ENCODE data around the gene CUL1.

Gene CUL1

DNA sequence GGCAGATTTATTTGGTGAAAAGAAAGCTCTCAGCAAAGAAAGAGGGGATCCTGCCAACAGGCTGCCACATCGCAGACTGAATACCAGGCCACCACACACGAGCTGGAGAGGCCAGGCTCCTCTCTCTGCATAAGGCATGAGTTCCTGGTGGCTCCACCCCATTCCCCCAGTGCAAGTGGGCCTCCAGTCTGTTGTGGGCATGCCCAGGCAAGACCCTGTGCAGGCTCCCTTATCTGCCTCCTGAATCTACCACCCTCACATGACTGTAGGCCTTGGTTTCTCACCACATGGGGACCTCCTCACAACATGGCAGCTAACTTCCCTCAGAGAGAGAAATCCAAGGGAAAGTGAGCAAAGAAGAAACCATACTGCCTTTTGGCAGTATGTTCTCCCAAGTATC is 26.7 kb upstream of the CUL1 start:
- Histone ChIP-seq H3K27me3 (ENCODE audit: insufficient read depth, low read length) (peaks cover 21% of the 10 kb centered on the region), H3K4me1 (ENCODE audit: control insufficient read depth, insufficient read depth, low read length, unreplicated experiment) (no peaks in the 10 kb centered on the region), H3K79me2 (ENCODE audit: control insufficient read depth, insufficient read depth, low read length, unreplicated experiment) (no peaks in the 10 kb centered on the region), H2AFZ (ENCODE audit: low read length, unreplicated experiment) (no peak overlapping the region), H3K36me3 (ENCODE audit: insufficient read depth, low read length) (no peaks in the 10 kb centered on the region), H3K27ac (ENCODE audit: low read depth, low read length) (no peak overlapping the region), H3K4me3 (ENCODE audit: low read depth, low read length) (no peak overlapping the region)

DNA sequence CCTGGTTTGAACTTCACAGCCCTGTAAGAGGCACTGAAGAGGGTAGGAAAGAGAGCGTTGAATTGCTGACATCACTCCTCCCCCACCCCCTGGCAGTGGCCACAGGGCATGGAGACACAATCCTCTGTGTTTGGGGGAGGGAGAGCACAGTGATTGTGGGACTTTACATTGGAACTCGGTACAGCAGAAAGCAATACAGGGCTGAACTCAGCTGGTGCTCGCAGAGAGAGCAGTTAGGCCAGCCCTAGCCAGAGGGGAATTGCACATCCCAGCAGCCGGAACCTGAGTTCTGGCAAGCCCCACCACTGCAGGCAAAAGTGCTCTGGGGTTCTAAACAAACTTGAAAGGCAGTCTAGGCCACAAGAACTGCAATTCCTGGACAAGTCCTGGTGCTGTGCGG is 24.0 kb upstream of the CUL1 start:
- Histone ChIP-seq H3K79me2 (ENCODE audit: control insufficient read depth, insufficient read depth, low read length, unreplicated experiment) (no peaks in the 10 kb centered on the region), H3K27me3 (ENCODE audit: insufficient read depth, low read length) (peaks cover 38% of the 10 kb centered on the region), H3K27ac (ENCODE audit: low read depth, low read length) (no peak overlapping the region), H2AFZ (ENCODE audit: low read length, unreplicated experiment) (no peak overlapping the region), H3K36me3 (ENCODE audit: insufficient read depth, low read length) (no peaks in the 10 kb centered on the region), H3K4me1 (ENCODE audit: control insufficient read depth, insufficient read depth, low read length, unreplicated experiment) (no peaks in the 10 kb centered on the region), H3K4me3 (ENCODE audit: low read depth, low read length) (no peak overlapping the region)

DNA sequence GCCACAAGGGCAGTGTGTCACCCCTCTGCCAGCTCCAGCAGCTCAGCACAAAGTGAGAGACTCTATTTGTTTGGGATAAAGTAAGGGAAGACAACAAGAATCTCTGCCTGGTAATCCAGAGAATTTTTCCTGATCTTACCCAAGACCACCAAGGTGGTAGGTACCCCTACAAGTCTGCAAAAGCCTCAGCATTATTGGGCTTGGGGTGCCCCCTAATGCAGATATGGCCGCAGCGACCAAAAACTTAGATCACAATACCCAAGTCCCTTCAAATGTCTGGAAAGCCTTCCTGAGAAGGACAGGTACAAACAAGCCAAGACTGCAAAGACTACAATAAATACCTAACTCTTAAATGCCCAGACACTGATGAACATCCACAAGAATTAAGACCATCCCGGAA is 22.4 kb upstream of the CUL1 start:
- Histone ChIP-seq H3K4me3 (ENCODE audit: low read depth, low read length) (no peak overlapping the region), H3K36me3 (ENCODE audit: insufficient read depth, low read length) (no peaks in the 10 kb centered on the region), H3K79me2 (ENCODE audit: control insufficient read depth, insufficient read depth, low read length, unreplicated experiment) (no peaks in the 10 kb centered on the region), H3K27me3 (ENCODE audit: insufficient read depth, low read length) (peaks cover 46% of the 10 kb centered on the region), H3K27ac (ENCODE audit: low read depth, low read length) (no peak overlapping the region), H2AFZ (ENCODE audit: low read length, unreplicated experiment) (no peak overlapping the region), H3K4me1 (ENCODE audit: control insufficient read depth, insufficient read depth, low read length, unreplicated experiment) (no peaks in the 10 kb centered on the region)

DNA sequence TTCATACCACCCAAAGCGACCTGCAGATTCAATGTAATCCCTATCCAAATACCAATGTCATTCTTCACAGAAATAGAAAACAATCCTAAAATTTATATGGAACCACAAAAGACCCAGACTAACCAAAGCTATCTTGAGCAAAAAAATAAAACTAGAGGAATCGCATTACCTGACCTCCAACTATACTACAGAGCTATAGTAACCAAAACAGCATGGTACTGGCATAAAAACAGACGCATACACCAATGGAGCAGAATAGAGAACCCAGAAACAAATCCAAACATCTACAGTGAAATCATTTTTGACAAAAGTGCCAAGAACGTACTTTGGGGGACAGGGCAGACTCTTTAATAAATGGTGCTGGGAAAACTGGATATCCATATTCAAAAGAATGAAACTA is 16.9 kb upstream of the CUL1 start:
- H3K4me1 ChIP-seq (ENCODE audit: control insufficient read depth, insufficient read depth, low read length, unreplicated experiment), result no peaks in the 10 kb centered on the region
- H3K79me2 ChIP-seq (ENCODE audit: control insufficient read depth, insufficient read depth, low read length, unreplicated experiment), result no peaks in the 10 kb centered on the region
- H3K27me3 ChIP-seq (ENCODE audit: insufficient read depth, low read length), result peaks cover 25% of the 10 kb centered on the region
- no peak overlapping the region for H3K27ac ChIP-seq (ENCODE audit: low read depth, low read length)
- no peak overlapping the region for H2AFZ ChIP-seq (ENCODE audit: low read length, unreplicated experiment)
- H3K36me3 ChIP-seq (ENCODE audit: insufficient read depth, low read length), result no peaks in the 10 kb centered on the region
- no peak overlapping the region for H3K4me3 ChIP-seq (ENCODE audit: low read depth, low read length)

DNA sequence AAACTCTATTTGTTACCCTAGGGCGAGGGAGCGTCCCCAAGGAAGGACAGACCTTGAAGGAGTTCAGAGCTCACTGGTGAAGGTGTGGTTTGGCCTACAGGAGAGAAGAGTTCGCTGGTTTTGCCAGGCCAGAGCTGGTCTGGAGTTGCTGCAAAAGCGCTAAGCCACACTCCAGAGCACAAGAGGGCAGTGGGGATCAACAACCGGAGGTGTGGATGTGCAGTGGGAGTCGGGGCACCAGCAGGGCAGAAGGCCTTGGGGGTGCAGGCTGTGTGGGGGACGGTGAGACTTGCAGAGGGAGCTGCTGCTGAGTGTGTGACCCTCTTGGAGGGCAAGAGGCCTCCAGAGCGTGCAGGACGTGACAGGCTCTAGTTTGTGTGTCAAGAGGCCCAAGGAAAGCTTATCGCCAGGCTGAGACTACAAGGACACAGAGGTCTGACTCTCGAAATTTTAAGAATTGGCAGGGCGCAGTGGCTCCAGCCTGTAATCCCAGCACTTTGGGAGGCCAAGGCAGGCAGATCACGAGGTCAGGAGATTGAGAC is 14.3 kb upstream of the CUL1 start:
- Histone ChIP-seq H3K27ac (ENCODE audit: low read depth, low read length) (no peak overlapping the region), H3K36me3 (ENCODE audit: insufficient read depth, low read length) (no peaks in the 10 kb centered on the region), H3K79me2 (ENCODE audit: control insufficient read depth, insufficient read depth, low read length, unreplicated experiment) (no peaks in the 10 kb centered on the region), H3K4me3 (ENCODE audit: low read depth, low read length) (no peak overlapping the region), H3K4me1 (ENCODE audit: control insufficient read depth, insufficient read depth, low read length, unreplicated experiment) (no peaks in the 10 kb centered on the region), H3K27me3 (ENCODE audit: insufficient read depth, low read length) (peaks cover 11% of the 10 kb centered on the region; the same call in 1 of the 2 replicates), H2AFZ (ENCODE audit: low read length, unreplicated experiment) (no peak overlapping the region)

DNA sequence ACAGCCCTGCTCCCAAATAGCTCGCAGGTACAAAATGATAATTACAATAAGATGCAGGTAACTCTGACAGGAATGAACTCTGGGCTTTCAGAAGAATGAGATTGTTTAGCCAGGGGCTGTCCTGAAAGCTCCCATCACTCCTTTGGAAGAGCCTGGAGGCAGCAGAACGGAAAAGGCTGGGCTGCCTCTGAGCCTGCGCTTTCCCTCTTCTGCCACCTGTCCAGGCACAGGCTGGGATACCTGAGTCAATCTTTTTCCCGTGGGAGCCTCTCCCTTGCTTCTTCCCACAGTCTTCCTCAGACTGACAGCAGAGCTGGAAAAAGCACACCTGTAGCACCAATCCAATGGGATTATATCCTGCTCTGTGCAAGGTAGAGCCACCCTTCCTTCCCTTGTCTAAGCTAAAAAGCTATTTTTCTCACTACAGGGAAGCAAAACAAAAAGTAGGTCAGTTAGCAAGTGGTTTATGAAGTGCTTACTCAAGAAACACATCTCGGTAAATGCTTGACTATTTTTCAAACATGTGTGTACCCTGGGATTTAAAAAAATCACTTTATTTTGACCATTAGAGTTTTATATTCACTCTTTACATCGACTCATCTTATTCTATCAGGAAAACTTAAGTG is 12.3 kb upstream of the CUL1 start:
- Histone ChIP-seq H3K27me3 (ENCODE audit: insufficient read depth, low read length) (no peaks in the 10 kb centered on the region), H3K79me2 (ENCODE audit: control insufficient read depth, insufficient read depth, low read length, unreplicated experiment) (no peaks in the 10 kb centered on the region), H3K36me3 (ENCODE audit: insufficient read depth, low read length) (no peaks in the 10 kb centered on the region), H2AFZ (ENCODE audit: low read length, unreplicated experiment) (no peak overlapping the region), H3K27ac (ENCODE audit: low read depth, low read length) (no peak overlapping the region), H3K4me1 (ENCODE audit: control insufficient read depth, insufficient read depth, low read length, unreplicated experiment) (no peaks in the 10 kb centered on the region), H3K4me3 (ENCODE audit: low read depth, low read length) (no peak overlapping the region)

DNA sequence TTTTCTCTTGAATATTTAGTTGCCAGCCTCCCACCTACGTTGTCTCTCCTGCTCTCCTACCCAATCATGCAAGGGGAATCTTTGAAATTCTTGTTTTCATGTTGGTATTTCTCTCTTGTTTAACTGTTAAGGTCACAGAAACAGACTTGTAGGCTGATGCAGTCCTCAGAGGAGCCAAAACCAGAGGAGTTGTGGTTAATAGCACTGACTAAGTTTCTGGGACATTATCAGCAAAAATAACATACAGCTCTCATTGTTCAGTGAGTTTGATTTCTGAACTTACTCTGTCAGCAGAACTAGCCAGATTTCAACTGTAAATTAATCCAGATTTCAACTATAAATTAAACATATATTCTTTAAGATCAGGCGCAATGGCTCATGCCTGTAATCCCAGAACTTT is 11.1 kb upstream of the CUL1 start:
- Histone ChIP-seq H3K4me1 (ENCODE audit: control insufficient read depth, insufficient read depth, low read length, unreplicated experiment) (no peaks in the 10 kb centered on the region), H3K36me3 (ENCODE audit: insufficient read depth, low read length) (no peaks in the 10 kb centered on the region), H3K4me3 (ENCODE audit: low read depth, low read length) (no peak overlapping the region), H2AFZ (ENCODE audit: low read length, unreplicated experiment) (no peak overlapping the region), H3K79me2 (ENCODE audit: control insufficient read depth, insufficient read depth, low read length, unreplicated experiment) (no peaks in the 10 kb centered on the region), H3K27me3 (ENCODE audit: insufficient read depth, low read length) (no peaks in the 10 kb centered on the region), H3K27ac (ENCODE audit: low read depth, low read length) (no peak overlapping the region)

DNA sequence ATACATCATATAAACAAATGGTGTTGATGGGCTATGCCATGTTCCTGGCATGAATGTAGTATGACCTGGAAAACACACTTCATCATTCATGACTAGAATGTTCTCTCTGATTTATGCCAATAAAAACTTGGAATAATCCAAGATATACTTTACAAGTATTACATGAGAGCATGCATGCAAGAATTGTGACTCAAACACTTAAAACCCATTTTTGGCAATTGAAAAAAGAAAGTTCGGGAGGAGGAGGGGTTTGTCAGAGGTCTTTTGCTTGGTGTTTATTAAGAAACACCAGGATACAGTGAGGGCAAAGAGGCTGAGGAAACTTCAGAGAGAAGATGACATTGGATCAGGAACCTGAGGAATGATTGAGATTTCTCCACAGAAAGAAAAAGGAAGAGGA is 10.2 kb upstream of the CUL1 start:
- Histone ChIP-seq H3K4me1 (ENCODE audit: control insufficient read depth, insufficient read depth, low read length, unreplicated experiment) (no peaks in the 10 kb centered on the region), H2AFZ (ENCODE audit: low read length, unreplicated experiment) (no peak overlapping the region), H3K79me2 (ENCODE audit: control insufficient read depth, insufficient read depth, low read length, unreplicated experiment) (no peaks in the 10 kb centered on the region), H3K4me3 (ENCODE audit: low read depth, low read length) (no peak overlapping the region), H3K27me3 (ENCODE audit: insufficient read depth, low read length) (no peaks in the 10 kb centered on the region), H3K27ac (ENCODE audit: low read depth, low read length) (no peak overlapping the region), H3K36me3 (ENCODE audit: insufficient read depth, low read length) (no peaks in the 10 kb centered on the region)

DNA sequence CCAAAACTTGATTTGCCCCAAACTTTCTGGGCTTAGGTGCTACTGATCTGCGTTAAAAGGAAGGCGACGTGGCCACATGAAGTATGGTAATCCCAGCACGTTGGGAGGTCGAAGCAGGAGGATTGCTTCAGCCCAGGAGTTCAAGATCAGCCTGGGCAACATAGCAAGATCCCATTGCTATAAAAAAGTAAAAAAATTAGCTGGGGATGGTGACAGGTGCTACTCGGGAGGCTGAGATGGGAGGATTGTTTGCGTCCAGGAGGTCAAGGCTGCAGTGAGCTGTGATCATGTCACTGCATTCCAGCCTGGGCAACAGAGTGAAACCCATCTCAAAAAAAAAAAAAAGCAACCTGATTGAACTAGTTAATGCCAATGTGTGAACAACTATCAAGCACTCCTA is 5.1 kb upstream of the CUL1 start:
- Histone ChIP-seq H3K4me1 (ENCODE audit: control insufficient read depth, insufficient read depth, low read length, unreplicated experiment) (peaks cover 5% of the 10 kb centered on the region), H3K36me3 (ENCODE audit: insufficient read depth, low read length) (no peaks in the 10 kb centered on the region), H3K4me3 (ENCODE audit: low read depth, low read length) (no peak overlapping the region), H3K79me2 (ENCODE audit: control insufficient read depth, insufficient read depth, low read length, unreplicated experiment) (no peaks in the 10 kb centered on the region), H3K27me3 (ENCODE audit: insufficient read depth, low read length) (no peaks in the 10 kb centered on the region), H3K27ac (ENCODE audit: low read depth, low read length) (no peak overlapping the region), H2AFZ (ENCODE audit: low read length, unreplicated experiment) (no peak overlapping the region)

DNA sequence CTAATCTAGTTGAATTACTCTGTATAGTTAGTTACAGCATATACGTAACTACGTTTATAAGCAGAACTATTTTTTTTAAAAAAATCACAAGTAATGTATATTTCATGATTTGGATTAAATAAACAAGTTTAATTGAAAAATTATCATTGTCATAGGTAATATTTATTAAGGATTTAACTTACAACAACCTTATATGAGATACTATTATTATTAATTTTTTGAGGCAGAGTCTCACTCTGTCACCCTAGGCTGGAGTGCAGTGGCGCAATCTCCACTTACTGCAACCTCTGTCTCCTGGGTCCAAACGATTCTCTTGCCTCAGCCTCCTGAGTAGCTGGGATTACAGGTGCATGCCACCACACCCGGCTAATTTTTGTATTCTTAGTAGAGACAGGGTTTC is 4.1 kb upstream of the CUL1 start:
- peaks cover 3% of the 10 kb centered on the region for H3K79me2 ChIP-seq (ENCODE audit: control insufficient read depth, insufficient read depth, low read length, unreplicated experiment)
- no peaks in the 10 kb centered on the region for H3K36me3 ChIP-seq (ENCODE audit: insufficient read depth, low read length)
- no peak overlapping the region for H2AFZ ChIP-seq (ENCODE audit: low read length, unreplicated experiment)
- H3K4me1 ChIP-seq (ENCODE audit: control insufficient read depth, insufficient read depth, low read length, unreplicated experiment), result peaks cover 5% of the 10 kb centered on the region
- H3K4me3 ChIP-seq (ENCODE audit: low read depth, low read length), result no peak overlapping the region
- no peaks in the 10 kb centered on the region for H3K27me3 ChIP-seq (ENCODE audit: insufficient read depth, low read length)
- H3K27ac ChIP-seq (ENCODE audit: low read depth, low read length), result no peak overlapping the region

DNA sequence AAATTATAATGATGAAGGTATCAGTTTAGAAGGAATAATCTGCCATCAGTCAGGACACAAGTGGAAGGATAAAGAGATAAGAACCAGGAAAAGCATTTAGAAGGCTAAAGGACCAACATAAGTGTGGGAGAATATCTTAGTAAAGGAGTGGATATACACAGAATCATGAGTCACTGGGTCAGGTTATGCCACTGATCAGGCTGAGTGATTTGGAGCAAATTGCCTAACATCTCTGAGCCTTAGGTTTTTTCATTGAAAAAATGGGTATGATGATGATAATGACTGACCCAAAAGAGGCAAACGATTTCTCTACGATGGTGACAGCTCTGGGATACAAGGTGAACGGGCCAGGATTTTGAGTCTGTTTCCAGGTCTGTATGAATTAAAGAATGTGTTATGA is 2.8 kb upstream of the CUL1 start:
- H3K4me3 ChIP-seq (ENCODE audit: low read depth, low read length), result no peak overlapping the region
- H2AFZ ChIP-seq (ENCODE audit: low read length, unreplicated experiment), result no peak overlapping the region
- H3K79me2 ChIP-seq (ENCODE audit: control insufficient read depth, insufficient read depth, low read length, unreplicated experiment), result peaks cover 17% of the 10 kb centered on the region
- H3K27ac ChIP-seq (ENCODE audit: low read depth, low read length), result no peak overlapping the region
- no peaks in the 10 kb centered on the region for H3K27me3 ChIP-seq (ENCODE audit: insufficient read depth, low read length)
- H3K4me1 ChIP-seq (ENCODE audit: control insufficient read depth, insufficient read depth, low read length, unreplicated experiment), result peaks cover 8% of the 10 kb centered on the region
- H3K36me3 ChIP-seq (ENCODE audit: insufficient read depth, low read length), result no peaks in the 10 kb centered on the region

Measured in ACC112 (cell line).